Peyer's patch (tissue), 4 donors: ENCODE measurements around the gene FALEC. TPM values are rescaled to one million over a fixed set of nuclear protein-coding genes. Genes with fewer than 3 reads are reported as not detected.

Source experiments
- DNase-seq, 3 donors: peaks; one replicate each; pipeline ENCODE4 v3.0.0-alpha.2; 2017 to 2019
- H3K27ac ChIP-seq, 4 donors: fragments of 200-600 bp; sonication (generic); one replicate each; pipeline ENCODE4 v1.5.1; 2016 to 2019
- H3K27me3 ChIP-seq, 2 donors: fragments of 200-600 bp; sonication (generic); one replicate each; pipeline ENCODE4 v1.5.1; 2019
- H3K36me3 ChIP-seq, 3 donors: fragments of 200-600 bp; sonication (generic); one replicate each; pipeline ENCODE4 v1.5.1; 2016 to 2019
- H3K4me1 ChIP-seq, 4 donors: fragments of 200-600 bp; sonication (generic); one replicate each; pipeline ENCODE4 v1.5.1; 2016 to 2019
- H3K4me3 ChIP-seq, 4 donors: fragments of 200-600 bp; sonication (generic); 1 replicate in 3 of 4; 2 replicates in 1 of 4; pipeline ENCODE4 v1.5.1; 2016 to 2019; ENCODE audit warnings: mild to moderate bottlenecking in 1 of 4
- H3K9me3 ChIP-seq, 4 donors: fragments of 200-600 bp; sonication (generic); one replicate each; pipeline ENCODE4 v1.5.1; 2016 to 2019; ENCODE audit warnings: mild to moderate bottlenecking in 1 of 4
- CTCF ChIP-seq, 6 experiments: fragments of 450-650 bp in 4 of 6; fragments of 200-600 bp in 2 of 6; sonication (generic) in 1 of 6; IDR thresholded peaks; one replicate each; pipeline ENCODE4 v1.5.1; 2017 to 2019; ENCODE audit warnings: antibody characterized with exemption in 6 of 6, mild to moderate bottlenecking in 3 of 6, moderate library complexity in 1 of 6
- POLR2A ChIP-seq, 2 donors: fragments of 450-650 bp; IDR thresholded peaks; one replicate each; pipeline ENCODE4 v1.5.1; 2017; ENCODE audit warnings: antibody characterized with exemption in 2 of 2, mild to moderate bottlenecking in 2 of 2, moderate library complexity in 2 of 2
- total RNA-seq, 4 donors: library from RNA; depleted of rRNA; stranded (reverse); fragments of >200 nt; gene quantifications; one replicate each; pipeline ENCODE4 v1.1.0, GENCODE V29; 2016

The FALEC gene
- total RNA-seq, 4 donors from 2014 or later, result not detected

- no peak for DNase-seq
- TF ChIP-seq POLR2A (IDR thresholded peaks at IDR 0.05) (no peak), CTCF (IDR thresholded peaks at IDR 0.05) (no peak)
Observed at GRCh38 chr1:150546294-150546937, 30.9 kb downstream of the FALEC start.

GRCh38 chr1:150548324-150548631, 32.7 kb downstream of the FALEC start:
- Histone ChIP-seq H3K4me1 (peaks cover 0 to 32% (median 10%) of the 10 kb centered on the region in 4 donors), H3K9me3 (no peaks in the 10 kb centered on the region), H3K27me3 (no peaks in the 10 kb centered on the region), H3K27ac (peak overlapping the region; percentile 45 to 83 (median 76)), H3K36me3 (no peaks in the 10 kb centered on the region), H3K4me3 (peak overlapping the region; percentile 43 to 69 (median 59))
- DNase-seq, result no peak
- no peak for TF ChIP-seq CTCF (IDR thresholded peaks at IDR 0.05)
- TF ChIP-seq POLR2A (IDR thresholded peaks at IDR 0.05), result no peak

More at GRCh38 chr1:150546294-150546937, 30.9 kb downstream of the FALEC start:
- H3K4me1 ChIP-seq, result peaks cover 0 to 13% (median 6%) of the 10 kb centered on the region in 4 donors
- no peak overlapping the region for H3K4me3 ChIP-seq
- no peak overlapping the region for H3K27ac ChIP-seq
- H3K9me3 ChIP-seq, result no peaks in the 10 kb centered on the region
- H3K36me3 ChIP-seq, result no peaks in the 10 kb centered on the region
- no peaks in the 10 kb centered on the region for H3K27me3 ChIP-seq

GRCh38 chr1:150548632-150549495, 33.3 kb downstream of the FALEC start, which contains the start of gene ADAMTSL4:
TSS of gene ADAMTSL4 (plus strand) at chr1:150549408. CDS start at chr1:150552289, 2,881 bp downstream.
- H3K36me3 ChIP-seq, result no peaks in the 10 kb centered on the region
- H3K27me3 ChIP-seq, result no peaks in the 10 kb centered on the region
- peak in 3 of 6 experiments; percentile 24 to 39 (median 30) for TF ChIP-seq CTCF (IDR thresholded peaks at IDR 0.05)
- no peak for TF ChIP-seq POLR2A (IDR thresholded peaks at IDR 0.05)
- peak within 1 kb of the TSS; percentile 69 to 83 (median 76) for H3K27ac ChIP-seq
- peaks cover 0 to 28% (median 10%) of the 10 kb centered on the region in 4 donors for H3K4me1 ChIP-seq
- H3K4me3 ChIP-seq, result peak within 1 kb of the TSS; percentile 43 to 69 (median 59)
- DNase-seq, result peak; percentile 26 to 78 (median 75)
- no peaks in the 10 kb centered on the region for H3K9me3 ChIP-seq

GRCh38 chr1:150549496-150550221, 34.1 kb downstream of the FALEC start:
- H3K4me1 ChIP-seq, result peaks cover 0 to 28% (median 10%) of the 10 kb centered on the region in 4 donors
- DNase-seq, result peak in 1 of 3 donors; percentile 54
- no peaks in the 10 kb centered on the region for H3K27me3 ChIP-seq

More at GRCh38 chr1:150549496-150550221, 34.1 kb downstream of the FALEC start:
- Histone ChIP-seq H3K4me3 (peak overlapping the region; percentile 43 to 69 (median 59)), H3K9me3 (no peaks in the 10 kb centered on the region), H3K36me3 (no peaks in the 10 kb centered on the region), H3K27ac (peak overlapping the region; percentile 65 to 83 (median 76))
- TF ChIP-seq POLR2A (IDR thresholded peaks at IDR 0.05) (peak in 1 of 2 donors; percentile 11), CTCF (IDR thresholded peaks at IDR 0.05) (no peak)
